MCF 10A (cell line): ENCODE measurements around the gene PACSIN2. TPM values are rescaled to one million over a fixed set of nuclear protein-coding genes. Genes with fewer than 3 reads are reported as not detected.
"Not testable (repeated sequence)": the region's sequence is repeated elsewhere in the genome, so short reads cannot be mapped to it uniquely, and the experiment has no call there.

Source experiments
- BruUV-seq: library from RNA; stranded (reverse); fragments of 400-500 nt; replicated peaks from 2 replicates; lab custom pipeline; 2021; lab: Mats Ljungman, UMichigan
- CTCF ChIA-PET: fragments of 300-600 bp; sonication (Branson Sonifier 250); formaldehyde crosslinking; extraction: SDS; loops from one replicate; lab custom pipeline; 2021; ENCODE audit warnings: antibody characterized with exemption, inconsistent platforms; lab: Yijun Ruan, JAX
- POLR2A ChIA-PET: fragments of 300-600, 350-650 bp; sonication (Branson Sonifier 250); formaldehyde crosslinking; extraction: SDS; loops from one replicate; lab custom pipeline; 2020; ENCODE audit warnings: antibody characterized with exemption, inconsistent platforms; lab: Yijun Ruan, JAX
- DNase-seq: peaks from one replicate; pipeline ENCODE4 v3.0.0-alpha.2; 2018; ENCODE audit not compliant: unreplicated experiment
- H3K27ac Mint-ChIP-seq: one replicate; pipeline ENCODE4 v1.8.0; 2022; ENCODE audit warnings: mild to moderate bottlenecking, low read depth, mixed read lengths; ENCODE audit not compliant: unreplicated experiment
- H3K27me3 Mint-ChIP-seq: one replicate; pipeline ENCODE4 v1.8.0; 2022; ENCODE audit warnings: mixed read lengths; ENCODE audit not compliant: insufficient read depth, unreplicated experiment
- H3K36me3 Mint-ChIP-seq: one replicate; pipeline ENCODE4 v1.8.0; 2022; ENCODE audit warnings: mild to moderate bottlenecking, moderate library complexity, mixed read lengths; ENCODE audit not compliant: insufficient read depth, unreplicated experiment
- H3K4me1 Mint-ChIP-seq: one replicate; pipeline ENCODE4 v1.8.0; 2022; ENCODE audit warnings: mixed read lengths; ENCODE audit not compliant: insufficient read depth, unreplicated experiment
- H3K4me3 Mint-ChIP-seq: one replicate; pipeline ENCODE4 v1.8.0; 2022; ENCODE audit warnings: mild to moderate bottlenecking, moderate library complexity, mixed read lengths; ENCODE audit not compliant: unreplicated experiment
- H3K9me3 Mint-ChIP-seq: one replicate; pipeline ENCODE4 v1.8.0; 2022; ENCODE audit warnings: mixed read lengths; ENCODE audit not compliant: unreplicated experiment
- CTCF ChIP-seq: fragments of 200-600 bp; IDR thresholded peaks from one replicate; pipeline ENCODE4 v1.8.0; 2022; ENCODE audit warnings: antibody characterized with exemption, mild to moderate bottlenecking; ENCODE audit not compliant: unreplicated experiment
- intact Hi-C: fragments of 100-400 bp; cut with micrococcal nuclease; formaldehyde crosslinking; loops from 2 replicates; pipeline ENCODE4 v1.14.1; 2022
- total RNA-seq: library from RNA; stranded (reverse); gene quantifications from 2 replicates; pipeline ENCODE4 v1.2.3, GENCODE V29; 2022

PACSIN2 gene
- total RNA-seq, 1 experiment from 2014 or later, result 67.3 TPM

- intact Hi-C loops, result no loop called here
- ChIA-PET CTCF (no interaction called here), POLR2A (no interaction called here)
- H3K4me3 Mint-ChIP-seq, result no peak overlapping the region
- no peak for TF ChIP-seq CTCF
- BruUV-seq, result no TSS peak
- H3K9me3 Mint-ChIP-seq, result no peaks in the 10 kb centered on the region
- peak overlapping the region; percentile 80 for H3K27ac Mint-ChIP-seq
- H3K36me3 Mint-ChIP-seq, result peaks cover 7% of the 10 kb centered on the region
- H3K27me3 Mint-ChIP-seq, result no peaks in the 10 kb centered on the region
- no peak for DNase-seq
- peaks cover 38% of the 10 kb centered on the region for H3K4me1 Mint-ChIP-seq
These were observed 89.4 kb downstream of the PACSIN2 start for GRCh38 chr22:42925598-42925997.

DNA sequence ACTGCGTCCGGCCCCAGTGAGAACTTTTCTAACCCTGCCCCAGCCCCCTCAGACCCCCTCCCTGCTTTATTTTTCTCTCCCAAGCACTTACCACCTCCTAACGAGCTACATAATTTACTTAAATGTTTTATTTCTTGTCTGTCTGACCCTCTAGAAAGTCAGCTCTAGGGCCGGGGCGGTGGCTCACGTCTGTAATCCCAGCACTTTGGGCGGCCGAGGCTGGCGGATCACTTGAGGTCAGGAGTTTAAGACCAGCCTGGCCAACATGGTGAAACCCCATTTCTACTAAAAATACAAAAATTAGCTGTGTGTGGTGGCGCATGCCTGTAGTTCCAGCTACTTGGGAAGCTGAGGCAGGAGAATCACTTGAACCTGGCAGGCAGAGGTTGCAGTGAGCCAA, 89.9 kb downstream of the PACSIN2 start:
- intact Hi-C loops, H3K4me3 Mint-ChIP-seq, H3K9me3 Mint-ChIP-seq, DNase-seq, H3K27me3 Mint-ChIP-seq, POLR2A ChIA-PET, BruUV-seq: not testable (repeated sequence)
- H3K36me3 Mint-ChIP-seq, result peaks cover 12% of the 10 kb centered on the region
- H3K4me1 Mint-ChIP-seq, result peaks cover 43% of the 10 kb centered on the region
- CTCF ChIA-PET, result interaction anchor here (0.6 to 1.5 kb wide), 2 partner anchors 9 to 57 kb away, joined by 4 read pairs; no protein-coding TSS in a partner anchor
- H3K27ac Mint-ChIP-seq, result peak overlapping the region; percentile 19

- ChIA-PET POLR2A (interaction anchor here (0.6 to 1.7 kb wide), 2 partner anchors 7 to 964 kb away, joined by 4 read pairs; no protein-coding TSS in a partner anchor), CTCF (interaction anchor here (0.6 to 1.5 kb wide), 2 partner anchors 10 to 56 kb away, joined by 4 read pairs; no protein-coding TSS in a partner anchor)
- Mint-ChIP-seq H3K36me3 (peaks cover 12% of the 10 kb centered on the region), H3K27me3 (no peaks in the 10 kb centered on the region), H3K27ac (no peak overlapping the region), H3K4me1 (peaks cover 38% of the 10 kb centered on the region), H3K9me3 (no peaks in the 10 kb centered on the region), H3K4me3 (no peak overlapping the region)
- intact Hi-C loops, result no loop called here
- BruUV-seq, result no TSS peak
- no peak for TF ChIP-seq CTCF
- no peak for DNase-seq
These were observed 90.5 kb downstream of the PACSIN2 start for GRCh38 chr22:42924436-42924835.

DNA sequence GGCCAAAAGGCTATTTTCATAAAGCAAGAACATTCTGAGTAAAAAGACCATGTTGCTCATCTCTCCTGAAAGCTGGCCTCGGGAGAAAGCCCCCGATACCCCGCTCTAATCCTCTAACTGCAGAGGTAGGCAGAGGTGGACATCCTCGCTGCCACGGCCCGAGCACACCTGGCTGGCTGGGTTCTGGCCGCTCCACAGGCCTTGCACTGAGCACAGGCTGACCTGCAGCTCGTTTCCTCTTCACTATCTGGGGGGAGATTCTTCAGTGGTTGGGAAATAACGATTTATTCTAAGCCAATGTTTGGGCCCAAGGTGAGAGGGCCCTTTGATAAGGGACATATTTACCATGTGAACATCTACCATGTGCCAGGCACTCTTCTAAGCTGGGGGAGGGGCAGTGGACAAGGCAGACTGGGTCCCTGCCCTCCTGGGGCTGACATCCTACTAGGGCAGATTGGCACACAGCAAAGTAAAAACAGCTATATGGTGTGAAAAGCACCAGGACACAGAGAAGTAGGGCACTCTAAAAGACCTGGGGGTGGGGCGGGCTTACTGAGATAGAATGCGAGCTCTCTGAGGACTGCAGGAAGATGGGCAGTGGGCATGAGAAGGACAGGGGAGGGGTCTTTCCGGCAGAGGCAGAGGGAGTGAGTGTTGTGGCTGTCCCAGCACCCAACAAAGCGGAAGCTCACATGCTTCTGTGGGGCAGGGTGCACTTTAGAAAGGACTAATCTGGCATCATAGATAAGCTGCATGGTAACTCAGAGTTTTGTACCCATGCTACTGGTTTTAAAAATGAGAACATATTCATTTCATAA, 92.4 kb downstream of the PACSIN2 start:
- H3K9me3 Mint-ChIP-seq, result no peaks in the 10 kb centered on the region
- TF ChIP-seq CTCF, result no peak
- intact Hi-C loops, result no loop called here
- peaks cover 31% of the 10 kb centered on the region for H3K4me1 Mint-ChIP-seq
- peaks cover 12% of the 10 kb centered on the region for H3K36me3 Mint-ChIP-seq
- no TSS peak for BruUV-seq
- no peak overlapping the region for H3K4me3 Mint-ChIP-seq
- no peaks in the 10 kb centered on the region for H3K27me3 Mint-ChIP-seq
- DNase-seq, result no peak
- POLR2A ChIA-PET, result interaction anchor here (0.7 to 6.1 kb wide), 6 partner anchors 8 to 66 kb away, joined by 3 to 52 read pairs (median 8); no protein-coding TSS in a partner anchor
- CTCF ChIA-PET, result interaction anchor here (1.0 to 2.1 kb wide), 3 partner anchors 54 to 72 kb away, joined by 3 to 5 read pairs (median 5); no protein-coding TSS in a partner anchor
- H3K27ac Mint-ChIP-seq, result peak overlapping the region; percentile 81
